Measurements from ENCODE around the gene CD109. TPM values are rescaled to one million over a fixed set of nuclear protein-coding genes. Genes with fewer than 3 reads are reported as not detected.

CD109 gene
- total and polyA plus RNA-seq, 11 donors, result 1.9 to 30.5 (median 10.7) TPM

DNA sequence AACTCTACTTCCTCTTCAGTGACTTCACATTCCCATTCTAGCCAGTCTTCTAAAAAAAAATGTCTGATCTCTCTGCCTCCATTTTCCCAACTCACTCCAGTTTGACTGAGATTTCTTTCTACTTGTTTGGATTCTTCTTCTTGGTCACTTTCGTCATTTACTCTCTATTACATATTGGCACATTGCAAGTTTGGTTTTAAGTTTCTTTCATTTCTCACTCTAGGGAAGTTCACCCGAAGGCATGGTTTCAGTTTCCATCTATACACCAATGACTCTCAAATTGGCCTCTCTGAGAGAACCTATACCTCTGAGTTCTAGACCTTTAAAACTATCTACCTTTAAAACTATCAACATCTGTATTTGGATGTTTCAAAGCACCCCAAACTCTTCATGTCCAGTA, 51.3 kb downstream of the CD109 start:
- Histone ChIP-seq H3K36me3 (no peaks in the 10 kb centered on the region), H3K9me3 (no peaks in the 10 kb centered on the region), H3K27ac (peak overlapping the region in 1 of 12 donors; percentile 43), H3K4me3 (peak overlapping the region in 2 of 12 donors; percentile 10 to 19), H3K27me3 (no peaks in the 10 kb centered on the region), H3K4me1 (peaks cover 0 to 10% (median 0%) of the 10 kb centered on the region in 12 donors)
- TF ChIP-seq, protein P1, sequence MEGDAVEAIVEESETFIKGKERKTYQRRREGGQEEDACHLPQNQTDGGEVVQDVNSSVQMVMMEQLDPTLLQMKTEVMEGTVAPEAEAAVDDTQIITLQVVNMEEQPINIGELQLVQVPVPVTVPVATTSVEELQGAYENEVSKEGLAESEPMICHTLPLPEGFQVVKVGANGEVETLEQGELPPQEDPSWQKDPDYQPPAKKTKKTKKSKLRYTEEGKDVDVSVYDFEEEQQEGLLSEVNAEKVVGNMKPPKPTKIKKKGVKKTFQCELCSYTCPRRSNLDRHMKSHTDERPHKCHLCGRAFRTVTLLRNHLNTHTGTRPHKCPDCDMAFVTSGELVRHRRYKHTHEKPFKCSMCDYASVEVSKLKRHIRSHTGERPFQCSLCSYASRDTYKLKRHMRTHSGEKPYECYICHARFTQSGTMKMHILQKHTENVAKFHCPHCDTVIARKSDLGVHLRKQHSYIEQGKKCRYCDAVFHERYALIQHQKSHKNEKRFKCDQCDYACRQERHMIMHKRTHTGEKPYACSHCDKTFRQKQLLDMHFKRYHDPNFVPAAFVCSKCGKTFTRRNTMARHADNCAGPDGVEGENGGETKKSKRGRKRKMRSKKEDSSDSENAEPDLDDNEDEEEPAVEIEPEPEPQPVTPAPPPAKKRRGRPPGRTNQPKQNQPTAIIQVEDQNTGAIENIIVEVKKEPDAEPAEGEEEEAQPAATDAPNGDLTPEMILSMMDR (IDR thresholded peaks at IDR 0.05), result no peak
- no peak for DNase-seq
- no peak for ATAC-seq
- intact Hi-C loops (cut with DNase I), result loop anchor here in 3 of 10 donors (10.0 kb wide), 3 partner anchors 328 to 828 kb away; no protein-coding TSS in a partner anchor
- WGBS, 4 donors, result 81 to 87% (median 82%) methylated on average over 2 of the region's 2 CpGs

DNA sequence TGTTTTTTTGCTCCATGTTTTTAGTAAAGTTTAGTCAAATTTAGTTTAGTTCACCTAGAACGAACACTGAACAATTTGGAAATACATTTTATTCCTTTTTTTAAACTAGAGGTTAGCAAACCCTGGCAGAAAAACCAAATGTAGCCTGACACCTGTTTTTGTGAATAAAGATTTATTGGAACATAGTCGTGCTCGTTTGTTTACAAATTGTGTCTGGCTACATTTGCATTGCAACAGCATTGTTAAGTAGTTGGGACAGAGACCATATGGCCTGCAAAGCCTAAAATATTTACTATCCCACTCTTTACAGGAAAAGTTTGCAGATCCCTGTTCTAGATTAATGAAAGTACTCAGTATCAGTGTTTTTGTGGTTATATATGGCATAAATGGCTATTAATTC, 56.9 kb downstream of the CD109 start:
- H3K4me3 ChIP-seq, result no peak overlapping the region
- TF ChIP-seq, protein P1 (IDR thresholded peaks at IDR 0.05), result no peak
- TF ChIP-seq POLR2A (IDR thresholded peaks at IDR 0.05), result no peak
- intact Hi-C loops (cut with DNase I), result loop anchor here in 1 of 10 donors (5.0 kb wide), 1 partner anchor 1454 kb away; the partner anchor contains the start of gene COL12A1

DNA sequence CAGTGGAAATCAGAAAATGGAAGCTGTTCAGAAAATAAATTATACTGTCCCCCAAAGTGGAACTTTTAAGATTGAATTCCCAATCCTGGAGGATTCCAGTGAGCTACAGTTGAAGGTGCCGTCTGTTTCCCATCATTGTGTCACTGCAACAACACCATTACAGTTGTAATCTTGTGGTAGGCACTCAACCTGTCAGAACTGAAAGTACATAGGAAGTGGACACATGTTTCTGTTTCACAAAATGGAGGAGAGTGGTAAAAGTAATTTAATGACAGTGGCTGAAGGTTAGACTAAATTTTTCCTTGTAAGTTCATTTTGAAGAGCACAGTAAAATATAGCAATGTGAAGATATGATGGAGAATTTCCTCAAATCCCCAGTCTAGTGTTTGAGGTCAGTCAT, 70.0 kb downstream of the CD109 start:
- H3K9me3 ChIP-seq, result no peaks in the 10 kb centered on the region
- DNase-seq (no peak), ATAC-seq (no peak)
- TF ChIP-seq, protein P1 (IDR thresholded peaks at IDR 0.05), result no peak
- TF ChIP-seq POLR2A (IDR thresholded peaks at IDR 0.05), result no peak
- H3K27me3 ChIP-seq, result no peaks in the 10 kb centered on the region
- no peaks in the 10 kb centered on the region for H3K4me1 ChIP-seq
- H3K4me3 ChIP-seq, result no peak overlapping the region
- H3K27ac ChIP-seq, result no peak overlapping the region
- intact Hi-C loops (cut with DNase I), result no loop called here
- H3K36me3 ChIP-seq, result peaks cover 0 to 28% (median 8%) of the 10 kb centered on the region in 9 donors
- 84 to 96% (median 93%) methylated on average over 1 of the region's 1 CpG for WGBS, 4 donors

More for the DNA sequence above, 56.9 kb downstream of the CD109 start:
- DNase-seq, result no peak
- Histone ChIP-seq H3K27me3 (no peaks in the 10 kb centered on the region), H3K9me3 (no peaks in the 10 kb centered on the region), H3K27ac (peak overlapping the region in 1 of 12 donors; percentile 48), H3K36me3 (no peaks in the 10 kb centered on the region), H3K4me1 (no peaks in the 10 kb centered on the region)
- WGBS, 4 donors, result 93 to 95% (median 94%) methylated on average over 3 of the region's 3 CpGs
- no peak for ATAC-seq

DNA sequence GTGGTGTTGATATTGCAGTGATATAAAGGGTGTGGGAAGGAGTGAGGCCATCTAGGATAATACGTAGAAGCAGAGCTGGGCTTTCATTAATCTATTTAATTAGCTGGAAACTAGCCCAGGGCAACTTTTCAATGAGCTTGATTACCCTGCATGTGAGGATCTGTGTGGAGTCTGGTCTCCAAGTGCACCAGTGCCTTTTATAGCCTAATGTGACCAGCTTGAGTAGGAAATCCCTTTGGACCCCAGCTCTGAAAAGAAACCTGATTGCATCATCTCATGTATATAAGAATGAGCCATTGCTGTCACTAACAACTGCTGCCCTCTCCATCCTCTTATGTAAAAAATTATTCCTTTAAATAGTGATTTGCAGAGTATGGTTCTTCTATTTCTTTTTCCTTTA, 72.6 kb downstream of the CD109 start:
- ATAC-seq (no peak), DNase-seq (no peak)
- Histone ChIP-seq H3K4me3 (no peak overlapping the region), H3K9me3 (peaks cover 0 to 6% (median 0%) of the 10 kb centered on the region in 12 donors), H3K27me3 (no peaks in the 10 kb centered on the region), H3K27ac (no peak overlapping the region), H3K36me3 (peaks cover 0 to 28% (median 7%) of the 10 kb centered on the region in 9 donors), H3K4me1 (no peaks in the 10 kb centered on the region)
- 81 to 90% (median 87%) methylated on average over 1 of the region's 1 CpG for WGBS, 4 donors
- intact Hi-C loops (cut with DNase I), result no loop called here
- TF ChIP-seq POLR2A (IDR thresholded peaks at IDR 0.05), result no peak
- TF ChIP-seq, protein P1 (IDR thresholded peaks at IDR 0.05), result no peak
